IPS-NIHi7 (cell line): ENCODE results near the gene CRIP2.

ENCODE experiments used
- DNase-seq: peaks from one replicate; pipeline ENCODE4 v3.0.0; 2012; ENCODE audit warnings: mixed read lengths; ENCODE audit errors: extremely low spot score

CRIP2 gene

DNA sequence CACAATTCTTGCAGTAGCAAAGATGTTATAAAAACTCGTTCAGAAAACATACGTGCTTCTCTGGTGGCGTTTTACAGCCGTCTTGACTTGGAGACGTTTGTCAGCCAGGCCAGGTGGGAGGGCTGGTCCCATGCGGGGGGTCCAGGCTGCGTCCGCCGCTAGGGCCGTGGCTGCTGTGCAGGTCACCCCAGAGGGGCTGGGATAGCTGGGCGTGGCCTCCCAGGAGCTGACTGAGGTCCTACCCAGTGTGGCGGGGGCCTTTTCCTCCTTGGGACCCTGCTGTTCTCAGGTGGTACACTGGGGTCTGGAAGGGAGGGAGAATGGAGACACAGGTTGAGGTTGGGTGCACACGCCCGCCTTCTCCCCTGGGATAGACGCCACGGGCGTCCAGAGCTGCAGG, 29.8 kb upstream of the CRIP2 start:
- no peak for DNase-seq

DNA sequence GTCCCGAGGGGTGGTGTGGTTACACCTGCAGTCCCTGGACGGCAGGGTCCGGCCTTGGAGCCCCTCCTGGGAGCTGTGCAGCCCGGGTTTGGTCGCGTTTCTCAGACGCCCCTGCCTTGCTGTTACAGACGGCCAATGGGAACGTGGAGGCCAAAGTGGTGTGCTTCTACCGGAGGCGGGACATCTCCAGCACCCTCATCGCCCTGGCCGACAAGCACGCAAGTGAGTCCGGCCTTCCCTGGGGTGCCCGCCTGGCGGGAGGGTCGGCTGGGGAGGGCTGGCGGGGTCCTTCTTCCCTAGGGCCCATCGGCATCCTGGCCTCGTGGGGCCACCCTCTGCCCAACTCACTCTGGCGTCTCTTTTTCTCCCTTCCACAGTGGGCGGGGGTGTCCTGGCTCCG, 29.3 kb upstream of the CRIP2 start:
- no peak for DNase-seq

DNA sequence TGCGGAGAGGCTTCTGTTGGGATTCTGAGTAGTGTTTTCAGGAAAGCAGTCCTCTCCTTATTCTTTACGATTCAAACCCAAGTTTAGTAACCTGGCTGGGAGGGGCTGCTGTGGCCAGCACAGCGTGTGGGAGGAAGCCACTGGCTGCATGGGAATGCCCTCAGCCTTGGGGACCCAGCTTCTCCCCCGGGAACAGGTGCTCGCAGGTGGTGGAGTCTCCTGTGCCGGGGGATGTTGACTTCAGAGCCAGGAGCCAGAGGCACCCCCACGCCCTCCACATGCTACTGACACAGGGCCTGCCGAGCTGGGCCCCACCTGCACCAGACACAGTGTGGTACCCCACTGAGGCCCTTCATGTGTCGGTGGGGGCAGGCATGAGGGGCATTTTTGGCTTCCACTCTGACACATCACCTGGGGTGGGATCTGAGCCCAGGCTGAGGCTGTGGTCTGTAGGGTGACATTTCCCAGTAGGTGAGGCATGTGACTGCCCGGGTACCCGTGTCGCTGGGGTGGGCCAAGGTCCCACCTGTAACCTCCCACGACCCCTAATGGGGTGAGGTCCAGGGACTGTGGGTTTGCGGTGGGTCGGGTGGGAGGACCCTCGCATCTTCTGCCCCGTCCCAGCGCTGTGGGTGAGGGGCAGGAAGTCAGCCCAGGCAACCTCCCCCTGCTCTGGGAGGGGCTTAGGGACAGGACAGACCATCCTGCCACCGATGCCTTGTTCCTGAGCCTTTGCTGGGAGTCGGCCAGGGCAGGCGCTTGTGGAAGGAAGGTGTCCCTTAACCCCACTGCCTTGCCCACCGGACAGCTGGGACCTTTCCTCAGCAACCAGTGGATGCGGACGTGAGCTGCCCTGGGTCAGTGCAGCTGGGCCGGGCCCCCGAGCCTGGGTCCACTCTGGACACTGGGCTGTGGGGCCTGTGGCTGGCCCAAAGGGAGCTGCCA, 28.4 kb upstream of the CRIP2 start:
- no peak for DNase-seq

- no peak for DNase-seq
Observed at GRCh38 chr14:105446971-105447370, 27.6 kb upstream of the CRIP2 start.

DNA sequence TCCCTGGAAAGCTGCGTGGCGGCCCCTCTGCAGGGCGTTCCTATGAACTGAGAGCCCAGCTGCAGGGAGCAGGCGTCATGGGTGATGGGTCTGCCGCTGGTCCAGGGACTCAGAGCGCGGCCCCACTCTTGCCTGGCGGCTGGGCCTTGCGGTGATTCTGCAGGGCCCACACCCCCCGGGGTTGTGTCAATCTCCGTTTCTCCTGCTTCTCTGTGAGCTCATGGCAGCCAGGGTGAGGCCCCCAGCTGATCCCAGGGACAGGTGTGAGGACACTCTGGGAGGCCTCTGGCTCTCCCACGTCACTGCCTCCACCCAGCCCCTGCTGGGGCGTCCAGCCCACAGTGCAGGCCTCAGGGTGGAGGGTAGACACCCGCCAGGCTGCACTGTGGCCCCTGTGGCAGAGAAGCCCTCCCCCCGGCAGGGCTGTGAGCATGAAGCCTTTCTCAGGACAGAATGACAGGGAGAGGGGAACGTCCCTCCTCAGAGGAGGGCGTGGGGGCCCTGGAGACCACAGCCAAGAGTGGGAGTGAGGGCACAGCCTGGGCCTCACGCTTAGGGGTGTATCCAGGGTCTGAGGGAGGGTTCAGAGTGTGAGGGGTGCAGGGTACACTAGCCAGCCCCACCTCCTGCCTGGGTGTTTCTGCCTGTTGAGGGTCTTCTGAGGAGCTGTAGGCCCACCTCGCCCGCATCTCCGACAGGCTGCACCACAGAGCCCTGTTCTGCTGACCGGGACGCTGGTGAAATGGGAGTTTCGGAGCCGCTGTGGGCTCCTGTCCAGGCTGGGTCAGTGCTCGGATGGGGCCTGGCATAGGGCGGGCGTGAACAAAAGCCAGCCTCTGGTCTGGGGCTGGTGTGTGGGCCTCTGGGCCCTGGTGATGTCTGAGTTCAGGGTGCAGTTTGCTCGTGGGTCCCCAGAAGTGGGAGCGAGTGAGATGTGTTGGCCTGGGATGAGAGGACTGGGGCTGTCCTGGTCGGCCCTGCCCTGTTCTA, 26.7 kb upstream of the CRIP2 start:
- no peak for DNase-seq

DNA sequence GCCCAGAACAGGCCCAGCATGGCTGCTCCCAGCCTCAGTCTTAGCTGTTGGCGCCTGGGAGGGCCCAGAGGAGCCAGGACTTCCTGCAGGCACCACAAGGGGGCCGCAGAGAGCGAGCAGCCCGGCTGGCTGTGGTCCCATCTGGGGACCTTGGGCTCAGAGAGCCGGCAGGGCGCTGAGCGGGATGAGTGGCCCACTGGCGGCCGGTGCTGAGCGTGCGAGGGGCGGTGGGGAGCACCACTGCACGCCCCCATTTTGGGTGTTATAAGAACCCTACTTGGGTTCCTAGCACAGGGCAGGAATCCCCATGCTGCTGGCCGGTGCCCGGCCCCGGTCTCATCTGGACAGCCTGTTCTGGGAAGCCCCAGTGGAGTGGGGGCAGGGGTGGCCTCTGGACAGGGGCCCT, 25.9 kb upstream of the CRIP2 start:
- peak; percentile 93 for DNase-seq

- no peak for DNase-seq
Observed at GRCh38 chr14:105449276-105450122, 25.1 kb upstream of the CRIP2 start.

GRCh38 chr14:105450123-105450505, 24.5 kb upstream of the CRIP2 start:
- DNase-seq: no peak

GRCh38 chr14:105450864-105451720, 23.5 kb upstream of the CRIP2 start:
- no peak for DNase-seq

DNA sequence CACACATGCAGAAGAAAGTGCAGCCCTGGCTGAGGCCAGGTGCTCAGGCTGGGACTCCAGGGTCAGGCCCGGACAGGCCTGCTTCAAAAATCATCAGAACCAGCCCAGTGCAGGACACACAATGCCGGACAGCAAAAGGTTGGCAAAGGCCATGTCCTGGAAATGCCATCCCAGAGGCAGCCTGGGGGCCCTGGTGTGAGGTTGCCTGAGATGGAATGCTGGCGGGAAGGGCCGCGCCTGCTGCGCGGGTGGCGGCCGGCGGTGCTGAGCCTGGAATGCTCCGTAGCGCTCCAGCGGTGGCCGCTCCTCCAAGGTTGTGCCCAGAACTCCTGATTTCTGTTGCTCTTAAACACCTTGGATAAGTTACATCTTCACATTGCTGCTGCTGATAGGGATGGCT, 21.7 kb upstream of the CRIP2 start:
- DNase-seq: no peak

- no peak for DNase-seq
Observed at GRCh38 chr14:105453847-105454246, 20.8 kb upstream of the CRIP2 start.

- DNase-seq: no peak
Observed at GRCh38 chr14:105455086-105455640, 19.5 kb upstream of the CRIP2 start.

DNA sequence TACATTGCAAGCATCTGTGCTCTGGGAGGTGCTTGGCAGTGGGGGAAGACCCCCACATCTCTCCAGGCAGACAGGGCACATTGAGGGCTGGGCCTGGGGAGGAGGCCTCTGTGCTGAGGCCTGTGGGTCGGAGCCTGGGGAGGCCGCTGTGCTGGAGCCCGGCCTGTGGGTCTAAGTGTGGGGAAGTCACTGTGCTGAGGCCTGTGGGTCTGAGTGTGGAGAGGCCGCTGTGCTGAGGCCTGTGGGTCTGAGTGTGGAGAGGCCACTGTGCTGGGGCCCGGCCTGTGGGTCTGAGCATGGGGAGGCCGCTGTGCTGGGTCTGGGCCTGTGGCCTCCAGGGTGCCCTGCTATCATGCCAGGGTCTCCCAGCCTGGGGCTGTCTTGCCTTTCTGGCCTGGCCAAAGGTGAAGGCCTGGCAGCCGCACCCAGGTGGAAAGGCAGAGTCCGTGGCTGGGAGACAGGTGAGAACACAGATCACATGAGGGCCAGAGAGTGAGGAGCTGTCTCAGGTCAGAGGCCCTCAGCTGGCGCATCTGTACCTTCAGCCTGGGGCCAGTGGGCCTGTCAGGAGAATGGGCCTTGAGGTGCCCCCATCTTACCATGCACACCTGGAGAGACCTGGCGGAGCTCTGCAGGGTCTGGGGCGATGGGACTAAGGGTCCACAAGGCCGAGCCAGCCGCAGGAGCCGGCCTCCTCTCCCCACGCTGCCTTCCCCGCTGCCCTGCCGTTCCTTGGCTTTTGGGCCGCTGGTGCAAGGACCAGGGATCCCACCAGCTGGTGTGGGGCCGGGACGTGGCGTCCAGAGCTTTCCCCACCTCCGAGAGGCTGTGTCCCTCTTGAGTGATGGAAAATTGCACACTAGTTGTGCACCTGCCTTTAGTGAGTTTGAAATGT, 18.6 kb upstream of the CRIP2 start:
- no peak for DNase-seq

DNA sequence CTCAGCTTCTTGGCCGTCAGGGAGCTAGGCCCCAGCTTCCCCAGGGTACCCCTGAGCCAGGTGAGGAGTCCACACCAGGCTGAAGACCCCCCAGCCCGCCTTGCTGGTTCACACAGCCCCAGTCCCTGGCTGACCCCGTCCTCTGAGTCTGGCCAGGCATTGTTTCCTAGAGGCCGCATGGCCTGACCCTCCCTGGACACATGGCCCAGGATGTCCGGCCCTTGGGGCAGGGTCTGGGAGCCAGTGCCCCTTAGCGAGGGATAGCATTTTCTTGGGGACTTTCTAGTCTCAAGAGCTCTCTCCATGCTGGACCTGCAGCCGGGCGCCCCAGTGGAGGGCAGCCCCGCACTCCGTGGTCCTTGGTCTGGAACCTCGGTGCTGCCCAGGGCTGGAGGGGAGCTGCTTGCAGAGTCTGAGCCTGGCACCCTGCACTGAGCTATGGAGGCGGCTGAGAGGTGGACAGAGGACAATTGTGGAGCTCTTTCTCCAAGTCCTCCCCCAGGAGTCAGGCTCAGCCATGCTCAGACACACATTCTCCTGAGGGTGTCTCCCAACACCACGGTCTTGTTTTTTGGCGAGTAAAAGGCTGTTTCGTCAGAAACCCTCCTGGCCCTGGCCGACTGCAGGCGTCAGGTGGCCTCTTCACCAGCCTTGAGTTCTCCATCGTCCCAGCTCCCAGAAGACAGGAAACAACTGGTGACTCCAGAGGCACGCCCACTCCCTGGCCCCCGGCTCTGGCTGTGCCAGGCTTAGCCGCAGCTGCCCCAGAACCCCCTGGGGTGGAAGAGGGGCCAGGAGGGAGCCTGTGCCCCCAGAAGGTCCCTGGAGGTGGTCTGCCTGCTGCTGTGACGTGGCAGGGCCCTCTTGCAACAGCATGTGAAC, 17.6 kb upstream of the CRIP2 start:
- DNase-seq: no peak

- DNase-seq: no peak
Observed at GRCh38 chr14:105458010-105458409, 16.6 kb upstream of the CRIP2 start.

DNA sequence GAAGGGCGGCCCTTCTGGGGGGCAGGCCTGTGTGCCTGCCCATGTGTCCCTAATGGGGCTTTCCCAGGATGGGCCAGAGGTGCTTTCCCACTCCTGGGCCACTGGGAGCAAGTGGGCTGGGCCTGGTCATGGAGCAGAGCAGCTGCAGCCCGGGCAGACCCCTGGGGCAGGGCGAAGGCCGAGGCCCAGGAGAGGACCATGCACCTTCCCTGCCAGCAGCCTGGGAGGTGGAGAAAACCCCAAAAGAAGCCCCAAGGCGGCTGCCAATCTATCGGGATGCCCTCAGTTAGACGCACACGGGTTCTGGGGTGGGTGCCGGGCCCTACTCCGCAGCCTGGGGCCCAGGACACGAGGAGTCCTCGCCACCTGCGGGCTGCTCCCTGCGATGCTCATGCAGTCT, 16.1 kb upstream of the CRIP2 start:
- DNase-seq: no peak

- DNase-seq: no peak
Observed at GRCh38 chr14:105460116-105460515, 14.5 kb upstream of the CRIP2 start.

GRCh38 chr14:105460616-105461015, 14.0 kb upstream of the CRIP2 start:
- DNase-seq: no peak
